CD4-positive, alpha-beta T cell treated with Interferon gamma for 1 hour (primary cell): ENCODE measurements around the gene PPT2.
"Not testable (repeated sequence)": the region's sequence is repeated elsewhere in the genome, so short reads cannot be mapped to it uniquely, and the experiment has no call there.

Experiments used
- DNase-seq: peaks from one replicate; pipeline ENCODE4 v3.0.0-alpha.2; 2020

The PPT2 gene

DNA sequence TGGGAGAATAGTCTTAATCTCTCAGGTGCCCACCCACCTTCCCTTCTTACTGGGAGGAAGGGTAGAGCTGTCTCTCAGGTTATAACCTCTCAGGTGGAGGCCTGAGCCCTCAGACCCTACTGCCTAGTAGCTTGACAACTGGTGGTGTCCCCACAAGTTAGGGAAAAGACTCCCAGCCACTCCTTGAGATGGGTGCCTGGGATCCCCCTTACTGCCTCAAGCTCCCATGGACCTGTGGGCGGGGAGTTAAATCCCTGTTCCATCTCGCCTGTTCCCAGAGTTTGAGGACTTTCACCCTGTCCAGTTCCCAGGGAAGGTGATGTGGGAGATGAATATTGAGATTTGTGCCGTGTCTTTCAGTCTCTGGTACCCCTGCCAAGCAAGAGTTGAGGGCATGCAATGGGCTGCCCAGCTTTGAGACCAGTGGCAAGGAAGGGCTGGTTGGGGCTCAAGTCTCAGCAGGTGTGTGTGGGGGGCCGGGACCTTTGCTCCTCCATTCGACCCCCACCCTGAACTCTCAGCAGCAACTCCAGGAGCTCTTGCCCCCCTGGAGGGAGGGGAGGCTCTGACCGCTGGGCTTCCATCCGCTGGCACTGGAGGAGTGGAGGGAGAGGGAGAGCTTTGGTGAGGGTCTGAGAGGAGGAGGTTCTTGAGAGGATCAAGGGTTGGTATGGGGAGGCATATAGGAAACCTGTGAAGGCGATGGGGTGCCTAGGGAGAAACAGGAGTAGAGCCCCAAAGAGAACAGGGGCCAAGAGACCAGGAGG, 37.2 kb downstream of the PPT2 start:
- DNase-seq = no peak

DNA sequence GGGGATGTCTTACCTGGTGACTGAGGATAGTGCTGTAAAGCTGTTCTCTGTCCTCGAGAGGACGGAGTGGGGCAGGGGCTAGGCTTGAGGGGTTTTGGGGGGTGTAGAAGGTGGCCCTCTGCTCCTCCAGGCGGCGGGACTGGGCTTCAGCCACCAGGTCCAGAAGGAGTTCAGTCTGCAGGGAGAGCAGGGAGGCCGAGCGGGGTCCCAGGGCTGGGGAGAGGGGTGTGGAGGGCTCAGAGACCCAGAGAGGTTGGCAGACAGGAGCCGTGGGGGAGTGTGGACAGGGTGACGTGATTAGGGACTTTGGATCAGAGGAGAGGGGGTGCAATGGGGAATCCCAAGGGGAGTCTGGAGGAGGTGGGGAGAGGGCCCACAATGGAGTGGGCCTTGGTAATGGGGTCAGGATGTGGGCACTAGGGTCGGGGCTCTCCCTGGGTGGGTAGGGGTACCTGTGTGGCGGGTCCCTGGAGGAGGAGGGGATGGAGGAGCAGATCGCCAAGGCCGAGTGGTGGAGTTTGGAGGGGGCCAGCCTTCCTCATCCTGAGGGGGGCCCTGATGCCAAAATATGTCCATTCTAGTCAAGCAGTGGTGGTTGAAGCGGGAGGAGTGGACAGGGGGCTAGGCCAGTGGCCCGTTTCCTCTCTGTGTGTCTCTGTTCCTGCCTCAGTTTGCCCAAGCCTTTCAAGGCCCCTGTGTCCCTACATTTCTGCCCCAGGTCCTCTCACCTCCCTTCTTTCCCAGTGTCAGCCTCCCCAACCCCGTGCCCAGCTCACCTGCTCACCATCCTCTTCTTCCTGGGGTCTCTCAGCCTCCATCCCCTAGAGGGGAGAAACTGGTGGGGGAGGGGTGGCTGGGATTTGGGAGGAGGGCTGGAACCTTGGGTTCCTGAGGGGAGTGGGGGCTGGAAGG, 38.0 kb downstream of the PPT2 start:
- DNase-seq = peak; percentile 43

DNA sequence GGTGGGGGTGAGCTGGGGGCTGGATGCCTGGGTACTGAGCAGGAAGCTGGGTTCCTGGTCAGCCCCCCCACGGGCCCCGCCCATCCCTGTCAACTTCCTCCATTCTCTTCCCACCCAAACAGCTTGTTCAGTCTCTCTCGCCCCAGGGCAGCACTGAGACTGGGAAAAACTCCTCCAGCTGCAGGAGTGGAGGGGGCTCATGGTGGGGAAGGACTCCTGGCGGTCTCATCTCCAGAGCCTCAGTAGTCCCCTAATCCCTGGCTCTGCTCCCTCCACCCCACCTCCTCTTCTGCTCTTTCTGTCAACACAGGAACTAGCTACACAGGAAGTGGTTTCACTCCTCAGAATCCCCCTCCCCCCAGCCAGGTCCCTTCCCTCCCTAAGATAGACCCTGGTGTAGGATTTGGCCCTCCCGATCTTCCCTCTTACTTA, 38.7 kb downstream of the PPT2 start, which contains the start of gene GPSM3:
Gene GPSM3 (minus strand): TSS at position 36 of the 432 bp plus-strand sequence. CDS start 130 bp downstream, outside the sequence.
- peak; percentile 55 for DNase-seq

DNA sequence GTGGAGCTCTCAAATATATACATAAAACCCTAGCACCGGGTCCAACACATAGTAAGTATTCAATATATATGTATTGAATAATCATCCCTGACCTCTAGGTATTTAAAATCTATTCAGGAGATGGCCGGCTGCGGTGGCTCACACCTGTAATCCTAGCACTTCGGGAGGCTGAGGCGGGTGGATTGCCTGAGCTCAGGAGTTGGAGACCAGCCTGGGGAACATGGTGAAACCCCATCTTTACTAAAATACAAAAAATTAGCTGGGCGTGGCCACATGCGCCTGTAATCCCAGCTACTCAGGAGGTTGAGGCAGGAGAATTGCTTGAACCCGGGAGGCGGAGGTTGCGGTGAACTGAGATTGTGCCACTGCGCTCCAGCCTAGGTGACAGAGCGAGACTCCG, 39.2 kb downstream of the PPT2 start:
- not testable (repeated sequence) for DNase-seq

DNA sequence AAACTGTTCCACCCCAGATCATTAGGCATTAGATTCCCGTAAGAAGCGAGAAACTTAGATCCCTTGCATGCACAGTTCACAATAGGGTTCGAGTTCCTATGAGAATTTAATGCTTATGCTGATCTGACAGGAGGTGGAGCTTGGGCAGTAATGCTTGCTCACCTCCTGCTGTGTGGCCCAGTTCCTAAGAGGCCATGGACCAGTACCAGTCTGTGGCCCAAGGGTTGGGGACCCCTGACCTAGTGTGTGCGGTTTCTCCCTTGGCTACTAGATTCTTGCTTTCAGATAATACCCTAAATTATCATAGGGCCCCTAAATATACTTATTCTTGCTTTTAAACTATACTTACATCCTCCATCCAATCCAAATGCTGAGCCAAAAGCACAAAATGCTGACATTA, 40.4 kb downstream of the PPT2 start:
- no peak for DNase-seq

DNA sequence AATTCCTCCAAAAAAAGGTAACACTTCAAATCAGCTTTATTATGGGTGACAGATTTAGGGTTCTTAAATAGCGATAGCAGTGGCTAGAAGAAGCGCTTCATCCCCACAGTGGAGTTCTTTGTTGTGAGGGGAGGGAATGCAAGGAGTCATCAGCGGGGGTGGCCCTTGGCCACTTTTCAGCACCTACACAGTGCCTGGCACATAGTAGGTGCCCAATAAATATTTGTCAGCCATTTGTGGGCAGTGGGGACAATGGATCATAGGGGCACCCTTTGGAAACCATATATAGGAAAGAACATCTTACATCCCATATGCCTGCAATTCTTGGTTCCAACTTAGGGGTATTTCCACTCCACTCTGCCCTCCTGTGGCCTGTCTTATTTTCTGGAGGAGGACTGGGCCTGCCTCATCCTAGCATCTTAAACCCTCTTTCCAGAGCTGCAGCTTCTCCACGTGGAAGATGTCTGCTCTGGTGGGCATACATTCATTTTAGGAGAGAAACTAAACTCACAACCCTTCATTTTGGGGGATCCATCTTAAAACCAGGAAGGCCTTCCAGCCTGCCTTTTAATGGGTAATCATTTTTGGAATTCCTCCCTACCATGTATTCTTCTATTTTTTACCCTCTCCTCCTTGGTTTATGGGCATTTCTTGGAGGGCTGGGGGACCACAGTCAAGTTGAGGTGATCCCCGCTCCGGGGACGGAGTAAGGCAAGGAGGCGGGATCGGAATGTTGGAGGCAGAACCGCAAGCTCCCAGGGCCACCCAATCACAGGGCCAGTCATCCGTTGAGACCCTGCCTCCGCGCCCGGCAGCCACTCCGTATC, 41.1 kb downstream of the PPT2 start:
- no peak for DNase-seq

DNA sequence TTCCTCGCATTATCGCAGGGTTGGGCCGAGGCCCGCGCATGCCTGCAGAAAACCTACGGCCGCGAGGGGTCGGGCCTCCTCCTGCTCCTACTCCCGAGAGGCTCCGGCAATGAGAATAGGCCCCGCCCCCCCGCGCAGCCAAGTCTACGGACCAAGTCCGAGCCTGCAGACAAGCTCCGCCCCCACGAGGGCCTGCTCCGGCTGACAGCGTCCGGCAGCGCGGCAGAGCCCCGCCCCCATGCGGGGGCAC, 41.6 kb downstream of the PPT2 start:
- peak; percentile 100 for DNase-seq

DNA sequence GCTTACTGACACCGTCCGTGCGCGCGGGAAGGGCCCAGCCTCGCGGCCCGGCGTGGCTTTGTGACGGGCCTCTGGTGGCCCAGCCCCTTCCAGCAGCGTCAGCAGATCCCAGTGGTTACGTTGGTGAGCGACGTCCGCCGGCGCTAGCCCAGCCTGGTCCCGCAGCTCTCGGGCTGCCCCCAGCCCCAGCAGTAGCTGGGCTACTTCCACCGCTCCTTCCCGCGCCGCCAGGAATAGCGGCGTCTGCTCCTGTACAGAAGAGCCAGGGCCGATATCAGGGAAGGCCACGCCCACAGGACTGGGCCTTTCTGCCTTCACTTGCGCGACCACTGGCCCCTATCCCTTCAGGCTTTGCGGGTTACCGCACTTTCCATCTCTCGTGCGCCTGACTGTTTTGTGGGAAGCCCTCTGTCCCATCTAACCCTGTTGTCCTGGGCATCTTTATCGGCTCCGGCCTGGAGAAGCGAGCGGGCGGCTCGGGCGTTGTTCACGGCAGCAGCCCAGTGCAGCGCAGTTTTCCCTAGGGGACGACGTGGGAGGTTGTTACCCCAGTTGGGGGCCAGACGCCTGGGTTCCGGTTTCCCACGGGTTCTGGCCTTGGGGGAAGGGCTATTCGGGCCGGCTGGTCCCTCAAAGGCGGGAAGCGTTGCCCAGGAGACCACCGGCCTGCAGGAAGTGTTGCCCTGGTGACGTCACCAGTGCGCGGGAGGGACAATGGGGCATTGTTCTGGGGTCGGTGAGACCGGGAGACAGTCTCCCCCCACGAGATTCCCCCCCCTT, 42.2 kb downstream of the PPT2 start:
- DNase-seq = peak; percentile 87

DNA sequence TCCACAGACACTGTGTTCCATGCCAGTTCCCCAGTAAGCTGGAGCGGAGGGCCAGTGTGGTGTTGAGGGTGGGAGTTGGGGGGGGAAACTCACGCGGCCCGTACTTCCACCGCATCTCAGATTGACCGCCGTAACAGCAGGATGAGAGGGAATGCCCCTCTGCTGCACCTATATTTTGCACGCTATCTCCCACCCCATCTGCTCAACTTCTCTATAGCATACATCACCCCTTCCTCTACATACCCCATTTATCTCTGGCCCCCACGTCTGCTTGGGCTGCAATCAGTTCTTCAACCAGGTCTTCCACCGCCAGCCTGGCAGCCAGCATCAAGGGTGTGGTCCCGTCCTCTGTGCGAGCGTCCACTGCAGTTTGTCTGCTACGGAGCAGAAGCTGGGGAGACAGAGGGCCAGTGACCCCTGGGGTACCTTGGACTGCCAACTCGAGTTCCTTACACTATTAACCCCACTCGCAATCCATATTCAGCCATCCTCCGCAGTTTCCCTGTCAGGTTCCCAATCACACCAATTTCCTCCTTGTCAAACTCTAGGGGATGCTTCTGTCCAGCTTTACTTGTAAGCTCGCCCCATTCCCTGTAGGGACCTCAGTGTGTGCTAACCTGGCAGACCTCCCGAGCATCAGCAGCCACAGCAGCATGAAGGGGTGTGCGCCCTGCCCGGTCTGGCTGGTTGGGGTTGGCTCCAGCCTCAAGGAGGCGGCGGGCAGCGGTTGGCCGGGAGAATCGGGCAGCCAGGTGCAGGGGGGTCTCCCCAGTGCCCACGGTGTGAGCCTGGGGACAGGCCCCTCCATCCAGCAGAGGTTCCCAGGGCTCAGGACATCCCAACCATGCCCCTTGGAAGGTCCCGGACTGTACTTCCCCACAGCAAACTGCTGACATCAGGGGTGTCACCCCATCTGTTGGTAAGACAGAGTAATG, 43.0 kb downstream of the PPT2 start:
- peak; percentile 51 for DNase-seq

DNA sequence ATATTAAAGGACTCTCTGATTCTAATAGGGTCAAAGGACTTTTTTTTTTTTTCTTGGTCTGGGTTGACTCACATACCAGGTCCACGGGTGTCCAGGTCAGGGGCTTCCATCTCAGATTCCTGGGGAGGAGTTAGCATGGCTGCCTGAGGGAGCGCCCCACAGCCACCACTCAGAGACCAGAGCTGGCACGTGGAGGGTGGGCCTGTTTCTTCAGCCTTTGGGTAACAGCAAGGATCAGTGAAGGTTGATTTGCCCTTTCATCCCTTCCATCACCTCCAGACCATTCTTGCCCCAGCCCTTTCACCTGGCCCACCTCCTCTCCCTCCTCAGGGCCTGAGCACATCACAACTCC, 44.4 kb downstream of the PPT2 start:
- no peak for DNase-seq

DNA sequence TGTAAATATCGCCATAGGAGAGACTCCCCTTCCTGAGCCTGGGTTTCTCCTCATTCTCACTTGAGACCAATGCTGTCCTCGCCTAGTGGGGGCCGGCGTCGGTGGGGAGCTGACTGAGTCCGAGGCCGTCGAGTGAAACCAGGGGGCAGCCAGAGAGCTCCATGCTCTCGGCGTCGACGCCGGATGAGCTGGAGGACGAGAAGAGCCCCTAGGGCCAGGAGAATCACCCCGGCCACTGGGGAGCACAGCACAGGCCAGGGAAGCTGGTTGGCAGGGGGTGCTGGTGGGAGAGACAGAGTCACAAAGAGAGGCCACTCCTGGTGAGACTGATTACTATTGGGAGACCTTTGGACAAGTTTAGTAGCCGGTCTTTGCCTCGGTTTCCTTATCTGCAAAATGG, 44.9 kb downstream of the PPT2 start:
- no peak for DNase-seq

DNA sequence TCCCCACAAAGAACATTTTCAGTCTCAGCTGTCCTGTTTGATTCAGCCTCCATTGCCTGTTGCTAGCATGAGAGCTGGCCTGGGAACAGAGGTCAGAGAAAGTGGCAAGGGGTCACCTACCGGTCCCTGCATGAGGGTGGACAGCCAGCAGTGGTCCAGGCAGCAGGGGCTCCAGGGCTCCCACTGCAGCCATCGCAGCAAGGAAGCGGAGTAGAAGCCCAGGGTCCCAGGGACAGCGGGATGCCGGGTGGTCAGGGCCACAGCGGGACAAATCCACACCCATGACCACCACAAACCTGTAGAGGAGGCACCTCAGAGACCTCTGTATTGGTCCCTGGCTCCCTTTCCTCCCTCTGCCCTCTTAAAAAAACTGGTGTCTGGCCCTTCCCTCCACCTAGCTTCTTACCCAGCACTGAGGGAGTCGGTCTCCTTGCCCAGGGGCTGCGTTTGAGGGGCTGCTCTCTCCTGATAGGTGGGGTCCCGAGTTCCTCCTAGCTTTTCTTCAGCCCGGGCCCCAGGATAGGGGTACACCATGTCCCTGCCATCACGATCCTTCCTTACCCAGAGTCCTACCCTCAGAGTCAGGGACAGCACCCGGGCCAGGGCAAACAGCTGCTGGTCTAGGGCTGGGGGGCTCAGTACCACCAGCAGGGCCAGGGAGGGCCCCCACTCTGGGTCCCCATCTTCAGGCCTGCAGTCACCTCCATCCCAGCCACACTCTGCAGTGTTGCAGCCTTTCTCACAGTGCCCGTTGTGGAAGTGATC, 47.0 kb downstream of the PPT2 start:
- DNase-seq = no peak

DNA sequence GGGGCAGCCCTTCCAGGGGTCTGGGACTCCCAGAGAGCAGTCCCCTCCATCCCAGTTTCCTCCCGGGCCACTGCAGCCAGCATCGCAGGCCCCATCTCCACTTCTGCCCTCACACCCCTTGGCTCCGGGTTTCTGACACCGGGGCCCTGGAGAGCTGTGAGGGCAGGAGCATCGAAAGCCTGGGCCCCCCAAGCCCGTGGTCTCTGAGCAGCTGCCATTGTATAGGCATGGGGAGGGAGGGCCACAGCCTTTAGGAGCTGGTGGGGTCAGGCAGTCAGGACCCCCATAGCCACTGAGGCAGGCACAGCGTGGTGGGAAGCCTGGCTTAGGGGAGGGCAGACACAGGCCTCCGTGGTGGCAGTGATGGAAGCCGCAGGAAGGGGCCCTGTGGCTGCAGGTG, 48.2 kb downstream of the PPT2 start:
- DNase-seq = no peak

DNA sequence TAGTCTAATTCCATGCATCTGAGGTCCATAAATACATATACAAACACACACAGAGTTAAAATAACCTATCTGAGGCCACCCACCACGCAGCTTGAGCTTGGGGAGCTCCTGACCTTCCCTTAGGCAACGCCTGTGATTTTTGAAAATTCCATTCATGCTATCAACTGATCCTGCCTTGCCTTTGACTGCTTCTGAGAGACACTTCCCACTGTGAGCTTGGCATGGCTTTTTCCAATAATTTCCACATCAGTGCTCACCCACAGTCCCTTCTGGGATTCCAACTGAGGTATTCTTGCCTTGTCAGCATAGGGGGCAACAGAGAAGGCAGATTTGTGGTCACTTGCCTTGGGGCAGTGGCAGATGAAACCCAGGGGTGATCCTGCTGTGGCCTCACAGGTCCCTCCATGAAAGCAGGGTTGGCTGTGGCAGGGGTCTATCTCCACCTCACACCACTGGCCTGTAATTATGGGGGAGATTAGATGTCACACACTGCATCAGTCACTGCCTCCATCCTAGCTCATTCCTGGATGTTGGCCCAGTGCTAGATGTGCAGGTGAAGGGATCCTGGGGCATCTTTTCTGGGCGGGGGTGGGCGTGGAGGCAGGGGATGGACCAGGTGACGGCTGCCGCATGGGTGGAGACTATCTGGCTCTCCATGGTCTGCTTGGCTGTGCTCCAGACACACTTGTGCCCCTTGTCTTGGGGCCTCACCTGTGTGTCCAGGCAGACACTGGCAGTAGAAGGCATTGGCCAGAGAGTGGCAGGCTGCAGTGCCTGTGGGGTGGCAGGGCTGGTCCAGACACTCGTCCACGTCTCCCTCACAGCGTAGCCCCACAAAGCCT, 49.7 kb downstream of the PPT2 start:
- no peak for DNase-seq

DNA sequence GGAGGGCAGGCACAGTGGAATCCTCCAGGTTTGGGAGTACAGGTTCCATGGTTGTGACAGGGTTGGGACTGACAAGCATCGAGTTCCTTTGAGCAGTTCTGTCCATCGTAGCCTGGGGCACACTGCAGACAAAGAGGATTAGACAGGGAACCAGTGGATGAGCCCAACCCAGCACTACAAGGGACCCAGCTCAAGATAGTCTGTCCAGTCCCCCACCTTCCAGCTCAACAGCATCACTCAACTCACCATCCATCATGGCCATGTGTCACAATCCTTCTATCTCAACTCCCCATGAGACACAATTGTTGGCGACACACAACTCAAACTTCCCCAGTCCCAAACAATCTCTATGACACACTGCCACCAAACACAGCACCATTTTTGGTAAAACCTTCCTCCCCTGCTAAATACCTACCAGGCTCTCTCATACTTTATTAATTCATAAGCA, 50.4 kb downstream of the PPT2 start:
- DNase-seq = no peak

DNA sequence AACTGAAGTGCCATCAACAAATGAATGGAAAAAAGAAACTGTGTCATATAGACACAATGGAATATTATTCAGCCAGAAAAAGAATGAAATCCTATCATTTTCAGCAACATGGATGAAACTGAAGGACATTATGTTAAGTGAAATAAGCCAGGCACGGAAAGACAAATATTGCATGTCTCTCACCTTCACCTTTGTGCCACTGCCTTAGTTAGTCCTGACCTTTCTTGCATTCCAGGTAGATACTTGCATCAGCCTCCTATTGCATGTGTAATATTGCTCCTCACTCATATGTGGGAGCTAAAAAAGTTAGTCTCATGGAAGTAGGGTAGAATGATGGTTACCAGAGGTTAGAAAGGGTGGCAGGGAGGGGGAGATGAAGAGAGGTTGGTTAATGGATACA, 55.1 kb downstream of the PPT2 start:
- no peak for DNase-seq

DNA sequence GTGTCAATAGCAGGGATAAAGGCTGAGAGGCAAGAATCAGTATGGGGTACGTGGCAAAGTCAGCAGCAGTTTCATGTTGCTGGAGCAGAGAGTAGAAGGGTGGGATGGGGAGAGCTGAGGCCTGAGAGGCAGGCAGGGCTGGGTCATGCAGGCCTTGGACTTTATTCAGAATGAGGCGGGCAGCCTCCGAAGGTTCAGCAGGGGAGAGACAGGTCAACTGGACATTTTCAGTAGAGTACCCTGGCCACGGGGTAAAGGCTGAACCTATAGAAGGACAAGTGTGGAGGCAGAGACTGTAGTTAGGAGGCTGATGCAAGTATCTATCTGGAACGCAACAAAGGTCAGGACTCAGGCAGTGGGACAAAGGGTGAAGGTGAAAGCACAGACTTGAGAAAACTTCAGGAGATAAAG, 56.3 kb downstream of the PPT2 start:
- no peak for DNase-seq

DNA sequence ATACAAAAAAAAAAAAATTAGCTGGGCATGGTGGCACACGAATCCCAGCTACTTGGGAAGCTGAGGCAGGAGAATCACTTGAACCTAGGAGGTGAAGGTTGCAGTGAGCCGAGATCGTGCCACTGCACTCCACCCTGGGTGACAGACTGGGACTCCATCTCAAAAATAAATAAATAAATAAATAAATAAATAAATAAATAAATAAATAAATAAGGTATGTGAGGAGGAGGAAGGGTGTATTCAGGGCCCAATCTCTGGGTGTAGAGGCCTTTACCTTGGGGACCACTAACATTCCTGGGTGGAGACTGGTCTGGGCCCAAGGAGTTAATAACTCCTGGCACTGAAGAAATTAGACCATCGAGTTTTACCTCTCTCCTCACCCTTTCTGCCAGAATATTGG, 57.5 kb downstream of the PPT2 start:
- not testable (repeated sequence) for DNase-seq

DNA sequence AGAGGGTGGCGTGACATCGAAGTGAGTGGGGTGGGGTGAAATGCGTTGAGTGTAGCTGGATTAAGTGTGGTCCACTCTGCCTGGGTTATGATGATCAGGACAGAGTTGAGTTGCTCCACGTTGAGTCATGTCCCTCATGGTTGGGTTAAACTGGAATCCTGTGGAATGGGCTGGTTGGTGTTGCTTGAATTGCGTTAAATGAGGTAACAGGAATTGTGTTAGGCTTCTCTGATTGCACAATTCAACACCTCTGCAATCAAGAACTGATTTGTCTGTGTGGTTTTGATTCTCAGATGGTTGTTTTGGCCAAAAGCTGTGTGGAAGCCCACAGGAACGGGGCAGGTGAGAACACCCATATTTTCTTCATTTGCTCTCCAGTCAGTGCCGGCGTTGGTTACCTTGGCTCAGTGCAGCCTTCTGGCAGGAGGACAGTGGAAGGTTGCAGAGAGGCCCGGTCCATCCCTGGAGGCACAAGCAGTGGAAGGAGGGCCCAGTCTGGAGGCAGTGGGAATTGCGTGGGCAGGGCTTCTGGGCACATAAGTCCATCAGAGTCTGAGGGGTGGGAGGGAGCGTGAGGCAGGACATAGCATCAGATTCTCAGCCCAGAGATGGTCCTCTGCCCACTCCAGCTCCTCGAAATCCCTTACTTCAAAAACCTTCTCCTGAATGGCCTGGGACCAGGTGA, 58.3 kb downstream of the PPT2 start:
- no peak for DNase-seq
